Loucy (cell line): ENCODE measurements around the gene VSTM2B.

ENCODE experiments used
- H2AFZ ChIP-seq: fragments of 200-600 bp; sonication (generic); 2 replicates; pipeline ENCODE4 v1.6.0; 2016; ENCODE audit warnings: antibody characterized with exemption, mild to moderate bottlenecking, low read length, moderate library complexity
- H3F3A ChIP-seq: fragments of 200-600 bp; 2 replicates; pipeline ENCODE4 v1.6.0; 2016; ENCODE audit warnings: antibody characterized with exemption, low read depth, mild to moderate bottlenecking
- H3K27me3 ChIP-seq: fragments of 200-600 bp; sonication (generic); 2 replicates; pipeline ENCODE4 v1.6.1; 2014; ENCODE audit warnings: low read length, mild to moderate bottlenecking; ENCODE audit not compliant: insufficient read depth, poor library complexity, severe bottlenecking
- H3K36me3 ChIP-seq: fragments of 200-600 bp; sonication (generic); 2 replicates; pipeline ENCODE4 v1.6.1; 2016; ENCODE audit warnings: low read length; ENCODE audit not compliant: insufficient read depth
- H3K4me1 ChIP-seq: fragments of 200-600 bp; sonication (generic); 2 replicates; pipeline ENCODE4 v1.5.1; 2014; ENCODE audit warnings: low read length, mild to moderate bottlenecking; ENCODE audit not compliant: insufficient read depth, poor library complexity, severe bottlenecking
- H3K4me2 ChIP-seq: fragments of 200-600 bp; sonication (generic); 2 replicates; pipeline ENCODE4 v1.6.0; 2014; ENCODE audit warnings: antibody characterized with exemption, low read length, low read depth, mild to moderate bottlenecking; ENCODE audit not compliant: poor library complexity, severe bottlenecking
- H3K4me3 ChIP-seq: fragments of 200-600 bp; sonication (generic); 2 replicates; pipeline ENCODE4 v1.5.1; 2014; ENCODE audit warnings: low read length, mild to moderate bottlenecking, mixed read lengths; ENCODE audit not compliant: poor library complexity, severe bottlenecking
- H3K79me2 ChIP-seq: fragments of 200-600 bp; sonication (generic); 2 replicates; pipeline ENCODE4 v1.6.1; 2014; ENCODE audit warnings: low read length; ENCODE audit not compliant: insufficient read depth
- H3K9ac ChIP-seq: fragments of 200-600 bp; sonication (generic); 2 replicates; pipeline ENCODE4 v1.6.0; 2014; ENCODE audit warnings: mild to moderate bottlenecking, low read depth, low read length, moderate library complexity; ENCODE audit not compliant: poor library complexity, severe bottlenecking
- H3K9me2 ChIP-seq: fragments of 200-600 bp; sonication (generic); replicated peaks from 2 replicates; pipeline ENCODE4 v1.6.1; 2016; ENCODE audit warnings: low read depth, low read length, mixed read lengths
- H3K9me3 ChIP-seq: fragments of 200-600 bp; sonication (generic); 2 replicates; pipeline ENCODE4 v1.6.1; 2014; ENCODE audit warnings: mild to moderate bottlenecking, antibody characterized with exemption, low read length, low read depth; ENCODE audit not compliant: insufficient read depth
- H4K20me1 ChIP-seq: fragments of 200-600 bp; sonication (generic); 2 replicates; pipeline ENCODE4 v1.6.0; 2014; ENCODE audit warnings: antibody characterized with exemption, low read length, mild to moderate bottlenecking; ENCODE audit not compliant: insufficient read depth, poor library complexity, severe bottlenecking
- EZH2phosphoT487 ChIP-seq: fragments of 200-600 bp; IDR thresholded peaks from 2 replicates; pipeline ENCODE4 v1.6.1; 2018; ENCODE audit warnings: antibody characterized with exemption, mild to moderate bottlenecking, moderate library complexity, borderline replicate concordance
- TF ChIP-seq, protein P1 (sequence below): fragments of 200-600 bp; sonication (generic); conservative IDR thresholded peaks from 2 replicates; pipeline ENCODE4 v1.5.1; 2014; ENCODE audit warnings: mild to moderate bottlenecking, antibody characterized with exemption, low read length

The VSTM2B gene

DNA sequence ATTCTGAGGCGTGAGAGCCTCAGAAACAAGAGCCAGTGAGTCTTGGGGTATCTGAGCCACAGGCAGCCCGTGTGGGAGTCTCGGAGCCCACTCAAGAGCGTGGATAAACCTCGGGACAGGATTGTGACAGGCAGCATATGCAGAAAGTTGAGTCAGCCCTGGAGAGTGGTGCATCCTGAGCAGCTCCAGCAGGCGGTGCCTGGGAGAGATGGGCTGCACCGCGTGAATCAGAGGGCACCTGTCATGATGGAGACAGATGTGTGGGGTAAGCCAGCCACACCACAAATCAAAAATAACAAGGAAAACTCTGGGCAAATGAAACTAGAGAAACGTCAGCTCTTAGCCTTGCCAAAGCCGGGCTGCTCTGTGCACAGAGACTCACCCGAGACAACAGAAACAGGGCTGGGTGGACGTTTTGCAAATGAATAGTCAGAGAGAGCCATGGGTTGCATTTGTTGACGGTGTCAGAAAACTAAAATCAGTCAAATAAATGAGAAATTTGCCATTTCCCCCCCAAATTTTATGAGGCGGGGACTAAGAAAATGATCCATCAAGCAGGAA, 50.3 kb downstream of the VSTM2B start:
- H4K20me1 ChIP-seq: no peaks in the 10 kb centered on the region
- no peak overlapping the region for H3K9ac ChIP-seq
- no peaks in the 10 kb centered on the region for H3K4me1 ChIP-seq
- H3K4me2 ChIP-seq: no peak overlapping the region
- no peaks in the 10 kb centered on the region for H3K27me3 ChIP-seq
- TF ChIP-seq, protein P1, sequence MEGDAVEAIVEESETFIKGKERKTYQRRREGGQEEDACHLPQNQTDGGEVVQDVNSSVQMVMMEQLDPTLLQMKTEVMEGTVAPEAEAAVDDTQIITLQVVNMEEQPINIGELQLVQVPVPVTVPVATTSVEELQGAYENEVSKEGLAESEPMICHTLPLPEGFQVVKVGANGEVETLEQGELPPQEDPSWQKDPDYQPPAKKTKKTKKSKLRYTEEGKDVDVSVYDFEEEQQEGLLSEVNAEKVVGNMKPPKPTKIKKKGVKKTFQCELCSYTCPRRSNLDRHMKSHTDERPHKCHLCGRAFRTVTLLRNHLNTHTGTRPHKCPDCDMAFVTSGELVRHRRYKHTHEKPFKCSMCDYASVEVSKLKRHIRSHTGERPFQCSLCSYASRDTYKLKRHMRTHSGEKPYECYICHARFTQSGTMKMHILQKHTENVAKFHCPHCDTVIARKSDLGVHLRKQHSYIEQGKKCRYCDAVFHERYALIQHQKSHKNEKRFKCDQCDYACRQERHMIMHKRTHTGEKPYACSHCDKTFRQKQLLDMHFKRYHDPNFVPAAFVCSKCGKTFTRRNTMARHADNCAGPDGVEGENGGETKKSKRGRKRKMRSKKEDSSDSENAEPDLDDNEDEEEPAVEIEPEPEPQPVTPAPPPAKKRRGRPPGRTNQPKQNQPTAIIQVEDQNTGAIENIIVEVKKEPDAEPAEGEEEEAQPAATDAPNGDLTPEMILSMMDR: no peak
- no peak for TF ChIP-seq EZH2phosphoT487
- H3F3A ChIP-seq: no peaks in the 10 kb centered on the region
- no peaks in the 10 kb centered on the region for H3K36me3 ChIP-seq
- no peaks in the 10 kb centered on the region for H3K9me3 ChIP-seq
- H3K79me2 ChIP-seq: no peaks in the 10 kb centered on the region
- H2AFZ ChIP-seq: no peak overlapping the region
- H3K9me2 ChIP-seq: no peaks in the 10 kb centered on the region
- no peak overlapping the region for H3K4me3 ChIP-seq

DNA sequence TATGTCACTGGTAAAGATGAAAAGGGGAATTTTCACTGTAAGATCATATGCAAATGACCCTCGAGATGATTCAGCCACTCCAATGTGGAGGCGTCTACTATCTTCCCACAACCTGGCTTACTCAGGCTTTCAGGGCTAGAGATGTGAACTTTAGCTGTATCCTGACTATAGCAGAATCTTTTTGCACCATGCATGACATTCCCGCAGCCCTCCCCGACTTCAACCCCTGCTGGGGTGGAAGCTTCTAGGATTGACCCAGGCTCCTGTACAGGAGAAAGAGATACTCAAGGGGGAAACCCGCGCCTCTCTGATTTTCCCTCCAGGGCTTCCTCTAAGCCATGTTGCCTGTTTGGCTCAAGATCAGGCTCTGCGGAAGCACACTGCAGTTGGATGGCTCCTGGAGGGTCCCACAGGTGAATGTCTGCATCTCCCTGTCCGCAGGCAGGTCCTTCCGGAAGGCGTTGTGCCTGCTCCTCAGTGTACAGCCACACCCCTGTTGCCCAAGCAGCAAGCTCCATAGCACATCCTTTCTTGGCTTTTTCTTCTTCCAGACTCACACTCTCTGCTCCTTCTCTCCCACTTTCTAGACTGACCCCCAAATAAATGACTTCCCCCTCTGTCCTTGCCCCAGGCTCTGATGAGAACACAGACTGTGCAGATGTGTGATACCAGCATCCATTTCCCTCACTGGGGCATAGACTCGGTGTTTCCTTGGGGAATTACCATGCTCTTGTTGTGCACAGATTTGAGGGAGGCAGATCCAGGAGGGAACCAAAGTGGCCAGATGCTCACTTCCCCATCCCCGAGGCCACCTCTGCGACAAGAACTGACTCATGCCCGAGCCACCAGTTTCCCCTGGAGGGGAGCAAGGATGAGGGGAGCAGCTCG, 51.2 kb downstream of the VSTM2B start:
- Histone ChIP-seq H3K4me2 (no peak overlapping the region), H3K9ac (no peak overlapping the region), H3F3A (no peaks in the 10 kb centered on the region), H3K4me1 (no peaks in the 10 kb centered on the region), H3K9me2 (no peaks in the 10 kb centered on the region), H4K20me1 (no peaks in the 10 kb centered on the region), H2AFZ (no peak overlapping the region), H3K36me3 (no peaks in the 10 kb centered on the region), H3K9me3 (no peaks in the 10 kb centered on the region), H3K79me2 (no peaks in the 10 kb centered on the region), H3K27me3 (no peaks in the 10 kb centered on the region), H3K4me3 (no peak overlapping the region)
- no peak for TF ChIP-seq EZH2phosphoT487

DNA sequence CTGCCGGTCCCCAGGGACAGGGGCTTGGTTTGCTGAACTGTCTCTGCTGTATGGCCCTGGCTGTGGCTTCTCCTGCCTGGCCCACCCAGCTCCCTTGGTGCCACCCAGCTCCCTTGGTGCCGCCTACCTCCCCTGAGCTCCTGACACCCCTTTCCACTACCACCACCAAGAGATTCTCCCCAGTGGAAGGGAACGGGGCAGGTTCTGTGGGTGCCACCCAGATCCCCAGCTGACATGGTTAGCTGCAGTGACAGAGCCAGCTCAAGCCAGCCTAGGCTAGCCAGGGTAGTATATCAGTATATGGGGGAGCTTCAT, 51.8 kb downstream of the VSTM2B start:
- Histone ChIP-seq H3K4me1 (no peaks in the 10 kb centered on the region), H3K4me3 (no peak overlapping the region), H4K20me1 (no peaks in the 10 kb centered on the region), H3F3A (no peaks in the 10 kb centered on the region), H2AFZ (no peak overlapping the region), H3K36me3 (no peaks in the 10 kb centered on the region), H3K9ac (no peak overlapping the region), H3K9me3 (0 out of 2 replicates have a peak, but pooled peaks cover 4% of the 10 kb centered on the region), H3K27me3 (no peaks in the 10 kb centered on the region), H3K79me2 (no peaks in the 10 kb centered on the region), H3K9me2 (no peaks in the 10 kb centered on the region), H3K4me2 (no peak overlapping the region)
- TF ChIP-seq, protein P1: no peak
- TF ChIP-seq EZH2phosphoT487: no peak
